Renal cortex interstitium (tissue), 11 donors: ENCODE measurements around the gene COL26A1. TPM values are rescaled to one million over a fixed set of nuclear protein-coding genes. Genes with fewer than 3 reads are reported as not detected.
"Not testable (repeated sequence)": the region's sequence is repeated elsewhere in the genome, so short reads cannot be mapped to it uniquely, and the experiment has no call there.

Experiments
- DNase-seq, 11 donors: peaks; one replicate each; pipeline ENCODE4 v3.0.0-alpha.2; 2013; ENCODE audit warnings: low read depth in 9 of 11, low spot score in 4 of 11; ENCODE audit errors: extremely low read depth in 1 of 11
- polyA plus RNA-seq, 3 donors: library from polyadenylated mRNA; unstranded; fragments of 120-200 nt; gene quantifications; one replicate each; pipeline ENCODE4 v1.2.1, GENCODE V29; 2013; ENCODE audit not compliant: insufficient read length in 3 of 3

COL26A1 gene
- polyA plus RNA-seq, 3 donors: 22.3 to 34.7 (median 28.3) TPM

DNA sequence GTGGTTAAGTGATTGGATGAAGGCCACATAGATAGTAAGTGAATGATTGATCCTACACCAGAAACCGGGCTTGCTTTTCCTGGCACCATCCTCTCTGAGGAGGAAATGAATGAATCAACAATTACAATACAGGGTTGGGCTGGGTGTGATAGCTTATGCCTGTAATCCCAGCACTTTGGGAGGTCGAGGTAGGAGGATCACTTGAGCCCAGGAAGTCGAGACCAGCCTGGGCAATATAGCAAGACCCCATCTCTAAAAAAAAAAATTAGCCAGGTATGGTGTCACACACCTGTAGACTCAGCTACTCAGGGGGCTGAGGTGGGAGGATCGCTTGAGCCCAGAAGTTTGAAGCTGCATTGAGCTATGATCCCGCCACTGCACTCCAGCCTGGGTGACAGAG is 111.5 kb downstream of the COL26A1 start:
- no peak for DNase-seq

DNA sequence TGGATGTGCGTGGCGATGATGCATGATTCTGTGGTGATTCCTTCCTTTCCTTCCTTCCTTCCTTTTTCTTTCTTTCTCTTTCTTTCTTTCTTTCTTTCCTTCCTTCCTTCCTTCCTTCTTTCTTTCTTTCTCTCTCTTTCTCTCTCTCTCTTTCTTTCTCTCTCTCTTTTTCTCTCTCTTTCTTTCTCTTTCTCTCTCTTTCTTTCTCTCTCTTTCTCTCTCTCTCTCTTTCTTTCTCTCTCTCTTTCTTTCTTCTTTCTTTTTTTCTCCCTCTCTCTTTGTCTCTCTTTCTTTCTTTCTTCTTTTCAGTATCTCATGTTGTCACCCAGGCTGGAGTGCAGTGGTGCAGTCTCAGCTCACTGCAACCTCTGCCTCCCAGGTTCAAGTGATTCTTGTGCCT is 113.0 kb downstream of the COL26A1 start:
- not testable (repeated sequence) for DNase-seq

DNA sequence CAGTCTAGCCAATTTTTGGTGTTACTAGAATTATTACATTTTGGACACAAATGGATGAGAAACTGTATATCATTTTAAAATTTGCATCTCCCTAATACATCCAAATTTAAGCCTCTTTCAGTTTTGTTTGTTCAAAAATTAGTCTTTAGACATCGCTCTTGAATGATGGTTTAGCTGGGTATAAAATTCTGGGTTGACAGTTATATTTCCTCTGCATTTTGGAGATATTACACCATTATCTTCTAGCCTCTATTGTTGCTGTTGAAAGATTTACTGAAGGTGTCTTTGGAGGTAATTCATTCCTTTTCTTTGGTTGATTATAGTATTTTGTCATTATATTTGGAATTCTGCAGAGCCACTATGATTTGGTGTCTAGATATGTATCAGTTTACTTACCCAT is 116.5 kb downstream of the COL26A1 start:
- no peak for DNase-seq

DNA sequence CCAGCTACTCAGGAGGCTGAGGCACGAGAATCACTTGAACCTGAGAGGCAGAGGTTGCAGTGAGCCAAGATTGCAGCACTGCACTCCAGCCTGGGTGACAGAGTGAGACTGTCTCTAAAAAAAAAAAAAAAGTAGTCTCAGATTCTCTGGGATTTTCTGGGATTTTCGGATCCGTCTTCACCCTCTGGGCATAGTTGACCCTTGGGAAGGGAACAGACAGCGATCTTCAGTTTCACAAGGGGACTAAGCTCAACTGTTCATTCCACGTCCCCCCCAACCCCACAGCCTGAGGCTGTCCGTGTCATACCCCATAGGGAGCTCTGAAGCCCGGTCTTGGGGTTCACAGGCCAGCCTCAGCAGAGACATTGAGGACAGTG is 123.4 kb downstream of the COL26A1 start:
- DNase-seq: not testable (repeated sequence)

GRCh38 chr7:101486433-101487104 is 123.9 kb downstream of the COL26A1 start:
- DNase-seq: peak in 5 of 11 donors; percentile 43 to 84 (median 58)

GRCh38 chr7:101487105-101487458 is 124.4 kb downstream of the COL26A1 start:
- no peak for DNase-seq

DNA sequence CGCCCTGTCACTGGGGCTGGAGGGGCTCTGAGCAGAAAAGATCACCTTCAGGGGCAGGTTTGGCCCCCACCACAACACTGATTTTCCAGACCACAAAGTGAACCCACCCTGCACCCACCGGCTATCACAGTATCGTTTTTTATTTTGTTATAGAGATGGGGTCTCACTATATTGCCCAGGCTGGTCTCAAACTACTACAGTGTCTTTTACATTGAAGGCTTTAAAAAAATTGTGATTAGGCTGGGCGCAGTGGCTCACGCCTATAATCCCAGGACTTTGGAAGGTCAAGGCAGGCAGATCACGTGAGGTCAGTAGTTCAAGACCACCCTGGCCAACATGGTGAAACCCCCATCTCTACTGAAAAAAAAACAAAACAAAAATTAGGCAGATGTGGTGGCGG is 125.1 kb downstream of the COL26A1 start:
- no peak for DNase-seq

- peak in 5 of 11 donors; percentile 50 to 88 (median 77) for DNase-seq
Observed at GRCh38 chr7:101488826-101489572, 126.3 kb downstream of the COL26A1 start.

- not testable (repeated sequence) for DNase-seq
Observed at GRCh38 chr7:101490439-101490838, 127.8 kb downstream of the COL26A1 start.

DNA sequence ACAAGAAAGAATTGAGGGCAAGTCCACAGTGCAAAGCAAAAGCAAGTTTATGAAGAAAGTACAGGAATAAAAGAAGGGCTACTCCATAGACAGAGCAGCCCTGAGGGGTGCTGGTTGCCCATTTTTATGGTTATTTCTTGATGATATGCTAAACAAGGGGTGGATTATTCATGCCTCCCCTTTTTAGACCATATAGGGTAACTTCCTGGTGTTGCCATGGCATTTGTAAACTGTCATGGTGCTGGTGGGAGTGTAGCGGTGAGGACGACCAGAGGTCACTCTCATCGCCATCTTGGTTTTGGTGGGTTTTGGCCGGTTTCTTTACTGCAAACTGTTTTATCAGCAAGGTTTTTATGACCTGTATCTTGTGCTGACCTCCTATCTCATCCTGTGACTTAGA is 128.8 kb downstream of the COL26A1 start:
- DNase-seq: not testable (repeated sequence)

- DNase-seq: peak in 1 of 11 donors; percentile 32
Observed at GRCh38 chr7:101494602-101495329, 132.1 kb downstream of the COL26A1 start.

DNA sequence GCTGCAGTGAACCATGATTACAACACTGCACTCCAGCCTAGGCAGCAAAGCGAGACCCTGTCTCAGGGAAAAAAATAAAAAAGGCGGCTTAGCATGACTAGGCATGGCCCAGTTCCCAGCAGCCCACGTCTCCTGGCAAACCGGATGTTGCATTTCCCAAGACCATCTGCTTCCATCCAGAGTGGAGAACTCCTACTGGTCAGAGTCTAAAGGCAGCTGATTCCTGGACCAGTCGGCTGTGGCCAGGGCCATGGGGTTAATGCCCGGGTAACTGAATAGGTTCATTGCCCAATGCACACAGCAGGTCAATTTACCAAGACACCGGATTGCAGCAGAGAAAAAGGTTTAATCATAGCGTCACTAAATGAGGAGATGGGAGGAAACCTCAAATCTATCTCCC is 133.3 kb downstream of the COL26A1 start:
- no peak for DNase-seq

DNA sequence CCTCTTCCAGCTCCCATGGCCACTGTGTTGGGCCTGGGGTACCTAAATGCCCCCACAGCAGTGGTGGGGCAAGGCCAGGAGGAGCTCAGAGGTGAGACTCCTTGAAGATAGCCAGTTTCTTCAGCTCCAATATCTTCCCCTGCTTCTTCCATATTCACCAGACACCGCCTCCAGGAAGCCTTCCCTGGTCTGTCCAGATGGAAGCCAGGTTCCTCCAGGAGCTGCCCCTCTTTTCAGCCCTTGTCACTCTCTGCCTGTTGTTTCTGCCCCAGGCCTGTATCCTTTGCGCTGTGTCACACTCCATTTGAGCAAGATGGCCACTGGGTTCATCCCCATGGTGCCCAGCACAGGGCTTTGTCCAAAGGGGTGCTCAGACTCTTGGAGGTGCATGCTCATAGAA is 138.7 kb downstream of the COL26A1 start:
- DNase-seq: no peak

- no peak for DNase-seq
Observed at GRCh38 chr7:101502466-101503098, 139.9 kb downstream of the COL26A1 start.

GRCh38 chr7:101505510-101505909 is 142.8 kb downstream of the COL26A1 start:
- DNase-seq: not testable (repeated sequence)

- DNase-seq: no peak
Observed at GRCh38 chr7:101506531-101506930, 143.9 kb downstream of the COL26A1 start.

GRCh38 chr7:101507327-101507726 is 144.7 kb downstream of the COL26A1 start:
- DNase-seq: no peak

DNA sequence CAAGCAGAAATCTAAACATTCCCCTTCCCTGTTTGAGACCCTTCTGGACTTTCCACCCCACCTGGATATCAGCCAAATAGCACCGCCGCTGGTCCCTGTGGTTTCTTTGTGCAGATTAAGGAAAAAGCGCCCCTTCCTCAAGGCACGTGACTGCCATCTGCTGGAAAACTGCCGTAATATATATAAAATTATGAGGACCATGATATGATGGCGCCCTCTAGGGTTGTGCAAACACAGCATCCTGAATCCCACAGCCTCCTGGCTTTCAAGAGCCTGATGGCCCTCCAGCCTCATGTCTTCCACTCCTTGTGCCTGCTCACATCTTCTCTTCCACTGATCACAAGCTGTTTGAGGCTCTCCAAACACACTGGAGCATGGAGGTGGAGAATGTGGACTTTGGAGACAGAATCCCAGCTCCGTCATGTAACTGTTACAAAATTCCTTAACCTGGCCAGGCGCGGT is 145.1 kb downstream of the COL26A1 start:
- peak; percentile 77 to 91 (median 83) for DNase-seq

DNA sequence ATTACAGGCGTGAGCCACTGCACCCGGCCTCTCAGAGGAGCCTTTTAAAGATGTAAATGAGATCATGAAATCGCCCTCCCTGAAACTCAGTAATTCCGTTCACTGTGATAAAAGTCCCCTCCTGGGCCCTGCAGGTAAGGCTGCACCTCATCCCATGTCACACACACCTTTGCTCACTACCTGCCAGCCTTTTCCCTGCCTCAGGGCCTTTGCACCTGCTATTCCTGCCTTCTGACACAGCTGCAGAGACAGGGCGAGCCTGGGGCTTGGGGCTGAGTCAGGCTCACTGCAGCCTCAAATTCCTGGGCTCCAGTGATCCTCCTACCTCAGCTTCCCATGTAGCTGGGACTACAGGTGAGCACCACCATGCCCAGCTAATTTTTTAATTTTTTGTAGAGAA is 147.6 kb downstream of the COL26A1 start:
- DNase-seq: no peak
